Fibroblast of skin of left biceps (primary cell): ENCODE measurements around the gene SEMA3A.
A peak's percentile ranks its signal among the peaks of the same experiment; 100 is the strongest.

Source experiments
- DNase-seq, 2 experiments: peaks; one replicate each; pipeline ENCODE4 v3.0.0-alpha.2; 2013; ENCODE audit warnings: low read depth in 2 of 2

SEMA3A gene

GRCh38 chr7:83934118-83934734 lies 260.4 kb downstream of the SEMA3A start:
- DNase-seq: no peak

DNA sequence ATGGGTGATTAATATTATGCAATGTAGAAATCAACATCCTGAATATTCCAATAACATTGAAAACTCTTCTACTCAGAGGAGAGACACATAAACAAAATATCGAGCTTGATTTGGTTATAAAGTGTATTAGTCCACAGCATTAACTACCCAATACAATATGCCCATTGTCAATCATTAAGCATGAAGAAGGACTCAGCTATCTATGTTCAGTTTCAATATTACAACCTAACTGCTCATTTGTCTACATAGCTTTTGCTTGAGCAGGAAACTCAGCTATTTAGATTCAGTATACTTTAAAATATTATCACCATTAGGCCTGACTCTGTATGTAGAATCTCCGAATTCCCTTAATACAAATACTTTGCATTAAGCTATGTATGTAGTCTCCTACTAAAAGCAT lies 262.6 kb downstream of the SEMA3A start:
- DNase-seq: no peak

- no peak for DNase-seq
Measured at GRCh38 chr7:83930262-83930661, 264.3 kb downstream of the SEMA3A start.

- DNase-seq: no peak
Measured at GRCh38 chr7:83925860-83926259, 268.7 kb downstream of the SEMA3A start.

GRCh38 chr7:83921941-83922607 lies 272.5 kb downstream of the SEMA3A start:
- peak; percentile 8 to 15 for DNase-seq

GRCh38 chr7:83921271-83921940 lies 273.2 kb downstream of the SEMA3A start:
- peak in 1 of 2 experiments; percentile 5 for DNase-seq

DNA sequence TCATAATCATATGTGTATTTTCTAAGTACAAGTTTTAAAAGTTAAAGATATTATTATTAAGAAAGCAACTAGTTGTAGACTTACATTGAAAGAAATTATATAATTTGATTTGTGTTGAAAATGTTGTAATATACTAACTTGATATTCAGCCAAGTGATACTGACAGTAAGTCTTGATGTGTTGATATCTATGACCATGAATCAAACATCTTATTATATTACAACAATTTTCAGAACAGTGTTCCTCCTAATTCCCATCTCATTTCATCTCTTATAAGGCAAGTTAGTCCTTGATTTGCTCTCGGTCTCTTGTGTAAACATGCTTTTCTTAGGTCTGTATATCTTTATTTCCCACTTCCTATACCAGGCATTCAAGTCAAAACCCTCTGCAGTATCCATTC lies 276.4 kb downstream of the SEMA3A start:
- DNase-seq: no peak

- DNase-seq: no peak
Measured at GRCh38 chr7:83913174-83913573, 281.4 kb downstream of the SEMA3A start.

GRCh38 chr7:83908526-83908925 lies 286.1 kb downstream of the SEMA3A start:
- no peak for DNase-seq
